Left lung (tissue), 14 donors: Measurements from ENCODE around the gene PLEKHA5. TPM values are rescaled to one million over a fixed set of nuclear protein-coding genes. Genes with fewer than 3 reads are reported as not detected.

Experiments used
- ATAC-seq: fragments of 200-7000 bp; cut with Tn5 transposase; one replicate; pipeline ENCODE4 v1.9.1; 2020; ENCODE audit warnings: moderate library complexity
- DNase-seq, 4 donors: peaks; one replicate each; pipeline ENCODE4 v3.0.0-alpha.2; 2013 to 2020
- H3K27ac ChIP-seq, 2 donors: fragments of 200-600 bp; sonication (generic) in 1 of 2; one replicate each; pipeline versions ENCODE4 v1.5.0 to v1.8.0; 2020 to 2021
- H3K27me3 ChIP-seq, 2 donors: fragments of 200-600 bp; sonication (generic) in 1 of 2; one replicate each; pipeline versions ENCODE4 v1.5.0 to v1.8.0; 2020 to 2021
- H3K36me3 ChIP-seq, 2 donors: fragments of 200-600 bp; sonication (generic) in 1 of 2; one replicate each; pipeline versions ENCODE4 v1.5.0 to v1.8.0; 2020 to 2021
- H3K4me1 ChIP-seq, 2 donors: fragments of 200-600 bp; one replicate each; pipeline ENCODE4 v1.8.0; 2021
- H3K4me3 ChIP-seq, 2 donors: fragments of 200-600 bp; sonication (generic) in 1 of 2; one replicate each; pipeline versions ENCODE4 v1.5.0 to v1.8.0; 2020 to 2021; ENCODE audit warnings: mild to moderate bottlenecking in 1 of 2
- H3K9me3 ChIP-seq, 2 donors: fragments of 200-600 bp; sonication (generic) in 1 of 2; one replicate each; pipeline versions ENCODE4 v1.5.0 to v1.8.0; 2020 to 2021
- intact Hi-C, 2 donors: fragments of 100-400 bp; cut with DNase I; formaldehyde crosslinking; loops; one replicate each; pipeline versions ENCODE4 v1.11.2 to v1.14.2; 2022
- long read RNA-seq, 12 donors: library from polyadenylated mRNA in 2 of 12; unstranded in 2 of 12; transcript quantifications; one replicate each; pipeline ENCODE4 v2.0.0 and lab custom pipeline, GENCODE V29; 2019 to 2026
- polyA plus RNA-seq, 6 donors: library from polyadenylated mRNA; unstranded; fragments of 120-200 nt; gene quantifications; one replicate each; pipeline ENCODE4 v1.2.1, GENCODE V29; 2013; ENCODE audit not compliant: insufficient read length in 6 of 6
- total RNA-seq, 2 donors: library from RNA; stranded (reverse); fragmentation: NEBNext Ultra II Directional; extraction: Animal tissue kit (Norgen Biotek cat#: 25700); gene quantifications; one replicate each; pipeline ENCODE4 v1.2.1, GENCODE V29; 2021
- TF ChIP-seq, protein P1 (sequence below), 2 donors: fragments of 200-600 bp; sonication (generic) in 1 of 2; IDR thresholded peaks; one replicate each; pipeline versions ENCODE4 v1.5.0 to v1.8.0; 2021; ENCODE audit warnings: antibody characterized with exemption in 2 of 2
- donor health status: DM: no; HTN: yes; CAD: no.
- donor health status: DM: no; HTN: no; CAD: no.

The PLEKHA5 gene, protein sequence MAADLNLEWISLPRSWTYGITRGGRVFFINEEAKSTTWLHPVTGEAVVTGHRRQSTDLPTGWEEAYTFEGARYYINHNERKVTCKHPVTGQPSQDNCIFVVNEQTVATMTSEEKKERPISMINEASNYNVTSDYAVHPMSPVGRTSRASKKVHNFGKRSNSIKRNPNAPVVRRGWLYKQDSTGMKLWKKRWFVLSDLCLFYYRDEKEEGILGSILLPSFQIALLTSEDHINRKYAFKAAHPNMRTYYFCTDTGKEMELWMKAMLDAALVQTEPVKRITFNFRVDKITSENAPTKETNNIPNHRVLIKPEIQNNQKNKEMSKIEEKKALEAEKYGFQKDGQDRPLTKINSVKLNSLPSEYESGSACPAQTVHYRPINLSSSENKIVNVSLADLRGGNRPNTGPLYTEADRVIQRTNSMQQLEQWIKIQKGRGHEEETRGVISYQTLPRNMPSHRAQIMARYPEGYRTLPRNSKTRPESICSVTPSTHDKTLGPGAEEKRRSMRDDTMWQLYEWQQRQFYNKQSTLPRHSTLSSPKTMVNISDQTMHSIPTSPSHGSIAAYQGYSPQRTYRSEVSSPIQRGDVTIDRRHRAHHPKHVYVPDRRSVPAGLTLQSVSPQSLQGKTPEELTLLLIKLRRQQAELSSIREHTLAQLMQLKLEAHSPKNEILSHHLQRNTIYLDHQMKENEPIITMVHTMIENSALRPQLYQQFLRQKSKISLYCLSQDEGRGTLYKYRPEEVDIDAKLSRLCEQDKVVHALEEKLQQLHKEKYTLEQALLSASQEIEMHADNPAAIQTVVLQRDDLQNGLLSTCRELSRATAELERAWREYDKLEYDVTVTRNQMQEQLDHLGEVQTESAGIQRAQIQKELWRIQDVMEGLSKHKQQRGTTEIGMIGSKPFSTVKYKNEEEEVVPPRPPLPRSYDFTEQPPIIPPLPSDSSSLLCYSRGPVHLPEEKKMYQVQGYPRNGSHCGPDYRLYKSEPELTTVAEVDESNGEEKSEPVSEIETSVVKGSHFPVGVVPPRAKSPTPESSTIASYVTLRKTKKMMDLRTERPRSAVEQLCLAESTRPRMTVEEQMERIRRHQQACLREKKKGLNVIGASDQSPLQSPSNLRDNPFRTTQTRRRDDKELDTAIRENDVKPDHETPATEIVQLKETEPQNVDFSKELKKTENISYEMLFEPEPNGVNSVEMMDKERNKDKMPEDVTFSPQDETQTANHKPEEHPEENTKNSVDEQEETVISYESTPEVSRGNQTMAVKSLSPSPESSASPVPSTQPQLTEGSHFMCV
- total RNA-seq = 10 to 100 TPM; 20.4 to 25.3 TPM
- 10 to 100 TPM; 34.2 to 43.6 (median 40.9) TPM for polyA plus RNA-seq
- long read RNA-seq, donor 1, partial matches to known transcripts = 0 of 1 reads
- long read RNA-seq, donor 1, other reads (novel, unspliced or antisense) = 0 of 1 reads
- long read RNA-seq, donor 2, partial matches to known transcripts = 7 of 8 reads
- long read RNA-seq, donor 2, other reads (novel, unspliced or antisense) = 0 of 8 reads
- long read RNA-seq, donor 3, full-length matches to known transcripts = 5 of 5 reads
- long read RNA-seq, donor 3, partial matches to known transcripts = 0 of 5 reads
- long read RNA-seq, donor 3, other reads (novel, unspliced or antisense) = 0 of 5 reads
- long read RNA-seq, donor 4, partial matches to known transcripts = 7 of 8 reads
- long read RNA-seq, donor 4, other reads (novel, unspliced or antisense) = 1 of 8 reads
- long read RNA-seq, donor 5, full-length matches to known transcripts = 1 of 1 reads
- long read RNA-seq, donor 5, partial matches to known transcripts = 0 of 1 reads
- long read RNA-seq, donor 5, other reads (novel, unspliced or antisense) = 0 of 1 reads
- long read RNA-seq, donor 6, full-length matches to known transcripts = 2 of 9 reads
- long read RNA-seq, donor 6, partial matches to known transcripts = 7 of 9 reads
- long read RNA-seq, donor 6, other reads (novel, unspliced or antisense) = 0 of 9 reads
- long read RNA-seq, donor 7, full-length matches to known transcripts = 1 of 1 reads
- long read RNA-seq, donor 7, partial matches to known transcripts = 0 of 1 reads
- long read RNA-seq, donor 7, other reads (novel, unspliced or antisense) = 0 of 1 reads
- long read RNA-seq, donor 8, full-length matches to known transcripts = 3 of 3 reads
- long read RNA-seq, donor 8, partial matches to known transcripts = 0 of 3 reads
- long read RNA-seq, donor 8, other reads (novel, unspliced or antisense) = 0 of 3 reads
- long read RNA-seq, donor 9 = 0 reads
- long read RNA-seq, donor 10, partial matches to known transcripts = 8 of 9 reads
- long read RNA-seq, donor 10, other reads (novel, unspliced or antisense) = 1 of 9 reads
- long read RNA-seq, donor 11, partial matches to known transcripts = 9 of 10 reads
- long read RNA-seq, donor 11, other reads (novel, unspliced or antisense) = 0 of 10 reads
- long read RNA-seq, donor 12, full-length matches to known transcripts = 2 of 2 reads
- long read RNA-seq, donor 12, partial matches to known transcripts = 0 of 2 reads
- long read RNA-seq, donor 12, other reads (novel, unspliced or antisense) = 0 of 2 reads

DNA sequence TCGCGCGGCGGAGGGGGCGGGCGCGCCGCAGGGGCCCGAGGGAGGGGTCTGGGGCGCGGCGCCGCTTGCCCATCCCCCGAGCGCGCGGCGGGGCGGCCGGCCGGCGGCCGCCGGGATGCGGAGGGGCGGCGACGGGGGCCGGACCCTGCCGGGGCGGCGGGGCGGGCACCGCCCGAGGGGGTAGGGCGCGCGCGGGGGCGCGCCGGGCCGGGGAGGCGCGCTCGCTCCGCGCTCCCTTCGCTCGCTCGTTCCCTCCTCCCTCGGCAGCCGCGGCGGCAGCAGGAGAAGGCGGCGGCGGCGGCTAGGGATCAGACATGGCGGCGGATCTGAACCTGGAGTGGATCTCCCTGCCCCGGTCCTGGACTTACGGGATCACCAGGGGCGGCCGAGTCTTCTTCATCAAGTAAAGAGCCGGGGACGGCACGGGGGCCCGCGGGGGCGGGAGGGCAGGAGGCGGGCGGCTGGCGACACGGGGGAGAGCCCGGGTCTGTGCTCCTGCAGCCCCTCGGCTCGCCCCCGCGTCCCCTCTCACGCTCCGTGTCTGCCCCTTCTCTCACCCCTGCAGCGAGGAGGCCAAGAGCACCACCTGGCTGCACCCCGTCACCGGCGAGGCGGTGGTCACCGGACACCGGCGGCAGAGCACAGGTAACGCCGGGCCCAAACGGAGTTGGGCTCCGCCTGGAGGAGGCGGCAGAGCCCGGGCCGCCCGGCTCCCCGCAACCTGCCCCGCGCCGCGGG lies at the start of gene PLEKHA5:
TSS of gene PLEKHA5 (plus strand) at position 248 of the 738 bp plus-strand sequence. CDS start at position 315, 67 bp downstream.
- Histone ChIP-seq H3K4me3 (peak within 1 kb of the TSS; percentile 76 to 81), H3K36me3 (no peaks in the 10 kb centered on the region), H3K9me3 (peaks cover 0 to 17% of the 10 kb centered on the region in 2 donors), H3K27ac (peak within 1 kb of the TSS; percentile 79 to 94), H3K27me3 (peaks cover 0 to 17% of the 10 kb centered on the region in 2 donors), H3K4me1 (peaks cover 10 to 15% of the 10 kb centered on the region in 2 donors)
- TF ChIP-seq, protein P1, sequence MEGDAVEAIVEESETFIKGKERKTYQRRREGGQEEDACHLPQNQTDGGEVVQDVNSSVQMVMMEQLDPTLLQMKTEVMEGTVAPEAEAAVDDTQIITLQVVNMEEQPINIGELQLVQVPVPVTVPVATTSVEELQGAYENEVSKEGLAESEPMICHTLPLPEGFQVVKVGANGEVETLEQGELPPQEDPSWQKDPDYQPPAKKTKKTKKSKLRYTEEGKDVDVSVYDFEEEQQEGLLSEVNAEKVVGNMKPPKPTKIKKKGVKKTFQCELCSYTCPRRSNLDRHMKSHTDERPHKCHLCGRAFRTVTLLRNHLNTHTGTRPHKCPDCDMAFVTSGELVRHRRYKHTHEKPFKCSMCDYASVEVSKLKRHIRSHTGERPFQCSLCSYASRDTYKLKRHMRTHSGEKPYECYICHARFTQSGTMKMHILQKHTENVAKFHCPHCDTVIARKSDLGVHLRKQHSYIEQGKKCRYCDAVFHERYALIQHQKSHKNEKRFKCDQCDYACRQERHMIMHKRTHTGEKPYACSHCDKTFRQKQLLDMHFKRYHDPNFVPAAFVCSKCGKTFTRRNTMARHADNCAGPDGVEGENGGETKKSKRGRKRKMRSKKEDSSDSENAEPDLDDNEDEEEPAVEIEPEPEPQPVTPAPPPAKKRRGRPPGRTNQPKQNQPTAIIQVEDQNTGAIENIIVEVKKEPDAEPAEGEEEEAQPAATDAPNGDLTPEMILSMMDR (IDR thresholded peaks at IDR 0.05) = no peak
- peak; percentile 69 to 88 (median 78) for DNase-seq
- intact Hi-C loops = no loop called here
- ATAC-seq = peak; percentile 86

DNA sequence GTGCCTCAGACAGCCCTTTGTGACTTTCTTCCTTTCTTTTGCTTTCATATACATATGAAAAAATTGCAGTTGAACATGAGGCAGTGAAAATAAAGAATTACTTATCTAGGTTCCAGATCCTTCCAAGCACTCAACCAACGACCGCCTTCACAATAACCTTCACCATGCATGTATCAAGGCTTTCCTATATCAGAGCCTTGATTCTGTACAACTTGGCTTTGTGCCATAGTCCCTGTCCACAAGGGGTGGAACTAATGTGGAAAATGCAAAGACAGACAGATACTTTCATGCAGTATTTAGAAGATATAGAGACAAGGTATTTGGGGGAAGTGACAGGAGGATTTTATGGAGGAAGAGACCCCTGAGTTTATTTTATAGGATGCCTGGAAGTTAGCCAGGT lies 48.6 kb upstream of the PLEKHA5 start:
- TF ChIP-seq, protein P1 (IDR thresholded peaks at IDR 0.05) = no peak
- H3K9me3 ChIP-seq = no peaks in the 10 kb centered on the region
- H3K27ac ChIP-seq = no peak overlapping the region
- ATAC-seq (no peak), DNase-seq (no peak)
- no peaks in the 10 kb centered on the region for H3K36me3 ChIP-seq
- no peaks in the 10 kb centered on the region for H3K4me1 ChIP-seq
- no peaks in the 10 kb centered on the region for H3K27me3 ChIP-seq
- no peak overlapping the region for H3K4me3 ChIP-seq
- intact Hi-C loops = no loop called here

DNA sequence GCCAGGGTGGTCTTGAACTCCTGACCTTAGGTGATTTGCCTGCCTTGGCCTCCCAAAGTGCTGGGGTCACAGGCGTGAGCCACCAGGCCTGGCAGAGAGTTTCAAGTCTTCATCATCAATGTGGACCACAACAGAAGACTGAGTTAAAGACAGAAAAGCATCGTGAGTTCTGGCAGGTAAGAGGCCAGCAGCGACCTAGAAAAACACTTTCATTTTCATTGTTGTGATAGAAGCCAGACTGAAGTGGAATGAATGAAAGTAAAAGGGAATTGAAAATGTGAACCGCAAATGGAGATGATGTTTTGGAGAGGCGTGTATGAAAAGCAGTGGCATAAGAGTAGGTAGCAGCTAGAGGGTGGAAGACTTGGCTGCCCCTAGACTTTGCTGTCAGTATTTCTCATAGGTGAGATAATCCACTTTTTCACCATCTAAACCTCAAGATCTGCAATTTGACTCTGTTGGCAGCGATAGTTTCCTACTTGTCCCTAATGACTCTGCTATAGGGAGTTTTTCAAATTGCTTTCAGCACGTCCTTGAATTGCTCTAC lies 47.1 kb upstream of the PLEKHA5 start:
- TF ChIP-seq, protein P1 (IDR thresholded peaks at IDR 0.05) = no peak
- no peaks in the 10 kb centered on the region for H3K27me3 ChIP-seq
- DNase-seq (no peak), ATAC-seq (no peak)
- no peaks in the 10 kb centered on the region for H3K4me1 ChIP-seq
- no peaks in the 10 kb centered on the region for H3K9me3 ChIP-seq
- intact Hi-C loops = no loop called here
- no peak overlapping the region for H3K27ac ChIP-seq
- H3K36me3 ChIP-seq = no peaks in the 10 kb centered on the region
- H3K4me3 ChIP-seq = no peak overlapping the region
